Renal cortex interstitium (tissue), 11 donors: ENCODE results near the gene SYS1. TPM values are rescaled to one million over a fixed set of nuclear protein-coding genes. Genes with fewer than 3 reads are reported as not detected.
"Not testable (repeated sequence)": the region's sequence is repeated elsewhere in the genome, so short reads cannot be mapped to it uniquely, and the experiment has no call there.

Experiments
- DNase-seq, 11 donors: peaks; one replicate each; pipeline ENCODE4 v3.0.0-alpha.2; 2013; ENCODE audit warnings: low read depth in 9 of 11, low spot score in 4 of 11; ENCODE audit errors: extremely low read depth in 1 of 11
- polyA plus RNA-seq, 3 donors: library from polyadenylated mRNA; unstranded; fragments of 120-200 nt; gene quantifications; one replicate each; pipeline ENCODE4 v1.2.1, GENCODE V29; 2013; ENCODE audit not compliant: insufficient read length in 3 of 3

The SYS1 gene
- polyA plus RNA-seq, 3 donors = 32.5 to 34.1 (median 33.7) TPM

GRCh38 chr20:45347297-45347935 is 15.5 kb upstream of the SYS1 start:
- DNase-seq = no peak

GRCh38 chr20:45347936-45348778 is 14.8 kb upstream of the SYS1 start, which contains the start of gene SDC4:
SDC4 (minus strand) TSS chr20:45348424; CDS start chr20:45348384, 40 bp downstream.
- DNase-seq = no peak

GRCh38 chr20:45350217-45350616 is 12.7 kb upstream of the SYS1 start:
- no peak for DNase-seq

DNA sequence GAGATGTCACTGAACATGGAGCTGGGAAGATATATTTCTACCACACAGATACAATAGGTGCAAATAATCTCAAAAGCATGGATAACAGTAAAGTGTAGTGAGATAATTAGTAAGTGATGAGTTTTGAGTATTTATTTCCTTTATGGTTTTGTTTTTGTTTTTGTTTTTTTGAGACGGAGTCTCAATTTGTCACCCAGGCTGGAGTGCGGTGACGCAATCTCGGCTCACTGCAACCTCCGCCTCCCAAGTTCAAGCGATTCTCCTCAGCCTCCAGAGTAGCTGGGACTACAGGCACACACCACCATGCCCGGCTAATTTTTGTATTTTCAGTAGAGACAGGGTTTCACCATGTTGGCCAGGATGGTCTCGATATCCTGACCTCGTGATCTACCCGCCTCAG is 12.2 kb upstream of the SYS1 start:
- not testable (repeated sequence) for DNase-seq

- DNase-seq = no peak
Observed at GRCh38 chr20:45352729-45353128, 10.2 kb upstream of the SYS1 start.

GRCh38 chr20:45353746-45354145 is 9.2 kb upstream of the SYS1 start:
- no peak for DNase-seq

DNA sequence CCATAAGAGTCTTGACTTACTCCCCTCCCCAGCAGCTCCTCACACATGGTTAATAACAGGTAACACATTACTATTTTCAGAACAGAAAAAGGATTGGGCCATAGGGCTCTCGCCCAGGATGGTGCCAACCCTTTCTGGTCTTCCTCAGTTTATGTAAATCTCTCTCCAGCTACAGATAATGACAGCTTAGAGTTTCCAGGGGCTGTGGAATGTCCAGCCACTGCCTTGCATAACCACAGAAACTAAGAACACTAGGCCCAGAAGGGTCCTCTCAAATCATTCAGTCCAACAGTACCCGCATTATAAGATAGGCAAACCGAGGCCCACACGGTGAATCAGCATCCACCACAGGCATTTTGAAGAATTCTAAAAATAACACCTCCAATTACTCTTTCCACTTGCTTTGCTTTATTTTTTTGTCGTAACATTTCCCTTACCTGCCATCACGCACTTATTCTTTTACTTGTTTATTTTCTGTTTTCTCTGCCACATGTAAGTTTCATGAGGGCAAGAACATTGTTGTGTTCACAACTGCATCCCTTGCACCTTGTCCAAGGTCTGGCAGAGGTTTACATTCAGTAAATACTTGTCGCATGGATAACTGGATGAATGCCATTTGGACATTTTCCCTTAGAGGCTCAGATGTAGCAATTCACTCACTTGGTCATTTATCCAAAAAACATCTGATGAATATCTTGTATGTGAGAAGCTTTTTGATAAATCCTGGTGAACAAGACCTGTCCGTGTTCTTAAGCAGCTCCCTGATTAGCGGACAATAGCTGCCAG is 8.3 kb upstream of the SYS1 start:
- DNase-seq = no peak

- no peak for DNase-seq
Observed at GRCh38 chr20:45355209-45356084, 7.5 kb upstream of the SYS1 start.

- no peak for DNase-seq
Observed at GRCh38 chr20:45358282-45359068, 4.5 kb upstream of the SYS1 start.

GRCh38 chr20:45359069-45359405 is 3.9 kb upstream of the SYS1 start:
- no peak for DNase-seq

GRCh38 chr20:45359406-45360148 is 3.4 kb upstream of the SYS1 start:
- DNase-seq = no peak

DNA sequence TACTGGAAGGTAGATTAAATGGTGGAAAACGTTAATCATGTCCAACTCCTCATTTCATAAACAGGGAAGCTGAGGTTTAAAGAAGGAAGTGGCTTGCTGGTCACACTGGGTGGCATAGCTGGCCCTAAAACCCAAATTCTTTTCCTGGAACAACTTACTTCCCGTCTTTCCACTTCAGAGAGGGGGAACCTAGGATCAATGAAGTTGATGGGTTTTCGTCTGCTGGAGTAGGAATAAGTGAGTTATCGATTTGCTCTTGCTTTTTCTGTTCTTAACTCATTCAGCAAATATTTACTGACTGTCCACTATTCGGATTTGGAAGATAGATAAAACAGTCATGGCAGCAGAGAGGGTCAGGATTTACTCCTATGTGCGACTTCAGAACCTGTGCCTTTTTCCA is 1.2 kb upstream of the SYS1 start:
- DNase-seq = no peak

DNA sequence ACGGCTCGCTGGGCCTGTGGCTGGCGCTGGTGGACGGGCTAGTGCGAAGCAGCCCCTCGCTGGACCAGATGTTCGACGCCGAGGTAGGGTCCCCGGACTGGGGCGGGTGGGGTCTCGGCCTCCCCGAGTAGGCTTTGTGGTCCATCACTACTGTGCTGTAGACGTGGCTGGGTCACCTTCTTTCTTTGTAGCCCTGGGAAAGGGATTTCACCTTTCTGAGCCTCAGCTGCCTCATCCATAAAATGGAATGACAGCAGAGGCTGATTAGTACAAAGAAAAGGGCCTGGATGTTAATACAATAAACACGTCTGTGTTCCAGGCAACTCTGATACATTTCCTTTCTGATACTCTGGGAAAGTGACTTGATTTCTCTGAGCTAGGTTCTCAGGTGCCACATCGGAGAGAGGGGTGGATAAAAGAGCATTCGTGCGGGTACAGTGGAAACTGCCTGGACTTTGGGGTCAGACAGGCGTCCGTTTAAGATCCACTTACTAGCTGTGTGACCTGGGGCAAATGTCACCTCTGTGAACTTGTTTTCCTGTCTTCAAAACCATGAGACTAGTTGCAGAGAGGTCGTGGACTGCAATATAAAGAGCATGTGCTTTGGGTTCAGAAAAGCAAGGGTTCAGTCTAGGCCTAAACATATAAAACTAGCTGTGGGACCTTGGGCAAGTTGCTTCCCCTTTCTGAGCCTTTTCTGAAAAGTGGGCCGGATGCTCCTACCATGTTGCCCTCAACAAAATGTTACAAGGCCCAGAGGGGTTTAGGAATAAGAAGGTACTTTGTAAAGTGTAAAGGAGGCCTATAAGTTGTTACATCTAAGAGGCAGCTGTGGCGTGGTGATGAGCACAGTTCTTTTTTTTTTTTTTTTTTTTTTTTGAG is 896 bp downstream of the SYS1 start:
- no peak for DNase-seq

GRCh38 chr20:45365444-45365970 is 2.6 kb downstream of the SYS1 start:
- DNase-seq = no peak

GRCh38 chr20:45366192-45366591 is 3.2 kb downstream of the SYS1 start:
- DNase-seq = no peak

- no peak for DNase-seq
Observed at GRCh38 chr20:45366631-45367030, 3.7 kb downstream of the SYS1 start.
